GM12801 (cell line): ENCODE measurements around the gene TYROBP.

Source experiments
- TF ChIP-seq, protein P1 (sequence below): IDR thresholded peaks from one replicate; pipeline ENCODE4 v1.5.1; 2011; ENCODE audit warnings: control low read depth; ENCODE audit not compliant: insufficient read length; ENCODE audit errors: extremely low read depth

TYROBP gene

DNA sequence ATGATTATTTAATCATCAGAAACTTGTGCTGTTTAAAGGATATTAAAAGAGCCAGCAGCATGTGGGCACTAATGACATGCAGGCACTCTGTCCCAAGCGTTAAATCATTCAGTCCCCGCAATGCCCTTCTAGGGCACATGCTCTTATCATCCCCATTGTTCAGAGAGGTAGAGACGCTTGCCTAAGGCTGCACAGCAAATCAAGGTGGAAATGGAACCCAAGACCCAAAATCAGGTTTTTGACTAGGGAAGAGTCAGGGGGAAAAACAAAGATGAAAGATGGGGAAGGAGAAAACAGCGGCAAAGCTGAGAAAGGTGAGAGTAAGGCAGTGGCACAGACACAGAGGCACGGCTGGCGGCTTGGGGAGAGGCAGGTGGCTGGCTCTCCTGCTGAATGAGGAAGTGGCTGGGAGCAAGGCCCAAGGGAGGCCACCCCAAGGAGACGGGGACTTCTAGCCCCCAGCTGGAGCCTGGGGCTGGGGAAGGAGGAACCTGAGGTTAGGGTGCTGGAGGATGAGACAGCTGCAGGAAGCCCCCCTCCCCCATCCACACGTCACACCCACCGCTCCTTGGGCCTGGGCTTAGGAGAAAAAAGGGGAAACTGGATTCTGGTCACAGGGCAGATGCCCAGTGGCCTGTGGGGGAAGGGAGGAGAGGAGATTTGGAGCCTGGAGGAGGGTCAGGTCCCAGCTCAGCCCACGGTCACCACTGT is 1.0 kb upstream of the TYROBP start:
- TF ChIP-seq, protein P1, sequence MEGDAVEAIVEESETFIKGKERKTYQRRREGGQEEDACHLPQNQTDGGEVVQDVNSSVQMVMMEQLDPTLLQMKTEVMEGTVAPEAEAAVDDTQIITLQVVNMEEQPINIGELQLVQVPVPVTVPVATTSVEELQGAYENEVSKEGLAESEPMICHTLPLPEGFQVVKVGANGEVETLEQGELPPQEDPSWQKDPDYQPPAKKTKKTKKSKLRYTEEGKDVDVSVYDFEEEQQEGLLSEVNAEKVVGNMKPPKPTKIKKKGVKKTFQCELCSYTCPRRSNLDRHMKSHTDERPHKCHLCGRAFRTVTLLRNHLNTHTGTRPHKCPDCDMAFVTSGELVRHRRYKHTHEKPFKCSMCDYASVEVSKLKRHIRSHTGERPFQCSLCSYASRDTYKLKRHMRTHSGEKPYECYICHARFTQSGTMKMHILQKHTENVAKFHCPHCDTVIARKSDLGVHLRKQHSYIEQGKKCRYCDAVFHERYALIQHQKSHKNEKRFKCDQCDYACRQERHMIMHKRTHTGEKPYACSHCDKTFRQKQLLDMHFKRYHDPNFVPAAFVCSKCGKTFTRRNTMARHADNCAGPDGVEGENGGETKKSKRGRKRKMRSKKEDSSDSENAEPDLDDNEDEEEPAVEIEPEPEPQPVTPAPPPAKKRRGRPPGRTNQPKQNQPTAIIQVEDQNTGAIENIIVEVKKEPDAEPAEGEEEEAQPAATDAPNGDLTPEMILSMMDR = no peak

DNA sequence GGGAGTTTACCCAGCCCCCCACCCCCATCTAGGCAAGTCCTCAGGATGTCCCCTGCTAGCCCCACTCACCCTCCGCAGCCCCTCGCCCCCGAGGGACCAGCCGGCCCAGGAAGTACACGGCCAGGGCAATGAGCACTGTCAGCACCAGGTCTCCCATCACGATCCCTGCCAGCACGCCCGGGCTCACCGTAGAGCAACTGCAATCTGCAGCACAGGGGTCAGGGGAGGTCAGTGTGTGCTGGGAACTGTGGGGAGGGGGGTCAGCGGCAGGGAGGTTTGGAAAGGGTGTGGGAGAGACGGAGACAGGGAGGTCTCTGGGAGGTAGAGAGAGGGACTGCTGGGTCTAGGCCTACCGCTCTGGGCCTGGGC is 734 bp downstream of the TYROBP start:
- TF ChIP-seq, protein P1 = no peak

DNA sequence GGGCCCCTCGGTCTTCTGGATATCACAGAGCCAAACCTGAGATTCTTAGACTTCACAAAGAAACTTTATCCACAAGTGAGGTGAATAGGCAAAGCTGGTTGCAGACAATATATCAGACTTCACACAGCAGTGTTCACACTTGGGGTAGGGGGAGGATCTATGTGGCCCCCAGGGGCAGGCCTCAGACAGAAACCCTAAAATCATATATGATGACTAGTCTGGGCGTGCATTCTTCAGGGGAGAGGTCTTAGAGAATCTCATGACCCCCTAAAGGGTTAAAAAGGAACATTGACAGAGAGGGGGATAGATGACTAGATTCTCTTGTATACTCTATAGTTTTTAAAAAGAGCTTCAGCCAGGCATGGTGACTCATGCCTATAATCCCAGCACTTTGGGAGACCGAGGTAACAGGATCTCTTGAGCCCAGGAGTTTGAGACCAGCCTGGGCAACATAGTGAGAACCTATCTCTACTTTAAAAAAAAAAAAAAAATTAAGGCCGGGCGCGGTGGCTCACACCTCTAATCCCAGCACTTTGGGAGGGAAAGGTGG is 2.8 kb downstream of the TYROBP start:
- TF ChIP-seq, protein P1 = no peak

GRCh38 chr19:35904311-35905068 is 3.6 kb downstream of the TYROBP start:
- TF ChIP-seq, protein P1 = no peak

- TF ChIP-seq, protein P1 = no peak
These were observed 4.4 kb downstream of the TYROBP start for GRCh38 chr19:35903550-35904179.

DNA sequence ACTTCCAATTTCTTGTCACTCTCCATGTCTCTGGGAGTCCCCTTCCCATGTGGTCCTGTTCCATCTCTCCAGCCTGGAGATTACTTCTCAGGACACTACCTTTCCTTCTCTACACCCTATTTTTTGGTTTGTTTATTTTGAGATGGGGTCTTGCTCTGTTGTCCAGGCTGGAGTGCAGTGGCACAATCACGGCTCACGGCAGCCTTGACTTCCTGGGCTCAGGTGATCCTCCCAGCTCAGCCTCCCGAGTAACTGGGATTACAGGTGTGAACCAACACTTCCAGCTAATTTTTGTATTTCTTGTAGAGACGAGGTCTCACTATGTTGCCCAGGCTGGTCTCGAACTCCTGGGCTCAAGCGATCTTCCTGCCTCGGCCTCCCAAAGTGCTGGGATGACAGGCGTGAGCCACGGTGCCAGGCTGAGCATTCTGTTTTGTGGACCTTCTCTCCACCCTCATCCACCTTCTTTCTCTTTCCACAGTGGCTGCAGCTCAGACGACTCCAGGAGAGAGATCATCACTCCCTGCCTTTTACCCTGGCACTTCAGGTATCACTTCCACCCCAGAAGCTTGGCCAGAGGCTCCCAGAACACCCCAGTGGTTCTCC is 5.1 kb downstream of the TYROBP start:
- TF ChIP-seq, protein P1 = no peak
